Endothelial cell of coronary artery (primary cell): ENCODE data around the gene EXOSC1. TPM values are rescaled to one million over a fixed set of nuclear protein-coding genes. Genes with fewer than 3 reads are reported as not detected.

ENCODE experiments used
- total RNA-seq: library from RNA; depleted of rRNA; stranded (reverse); fragments of >200 nt; gene quantifications from 2 replicates; pipeline ENCODE4 v1.2.3, GENCODE V29; 2014

Gene EXOSC1
- 28.8 and 31.2 TPM in 2 replicates for total RNA-seq

DNA sequence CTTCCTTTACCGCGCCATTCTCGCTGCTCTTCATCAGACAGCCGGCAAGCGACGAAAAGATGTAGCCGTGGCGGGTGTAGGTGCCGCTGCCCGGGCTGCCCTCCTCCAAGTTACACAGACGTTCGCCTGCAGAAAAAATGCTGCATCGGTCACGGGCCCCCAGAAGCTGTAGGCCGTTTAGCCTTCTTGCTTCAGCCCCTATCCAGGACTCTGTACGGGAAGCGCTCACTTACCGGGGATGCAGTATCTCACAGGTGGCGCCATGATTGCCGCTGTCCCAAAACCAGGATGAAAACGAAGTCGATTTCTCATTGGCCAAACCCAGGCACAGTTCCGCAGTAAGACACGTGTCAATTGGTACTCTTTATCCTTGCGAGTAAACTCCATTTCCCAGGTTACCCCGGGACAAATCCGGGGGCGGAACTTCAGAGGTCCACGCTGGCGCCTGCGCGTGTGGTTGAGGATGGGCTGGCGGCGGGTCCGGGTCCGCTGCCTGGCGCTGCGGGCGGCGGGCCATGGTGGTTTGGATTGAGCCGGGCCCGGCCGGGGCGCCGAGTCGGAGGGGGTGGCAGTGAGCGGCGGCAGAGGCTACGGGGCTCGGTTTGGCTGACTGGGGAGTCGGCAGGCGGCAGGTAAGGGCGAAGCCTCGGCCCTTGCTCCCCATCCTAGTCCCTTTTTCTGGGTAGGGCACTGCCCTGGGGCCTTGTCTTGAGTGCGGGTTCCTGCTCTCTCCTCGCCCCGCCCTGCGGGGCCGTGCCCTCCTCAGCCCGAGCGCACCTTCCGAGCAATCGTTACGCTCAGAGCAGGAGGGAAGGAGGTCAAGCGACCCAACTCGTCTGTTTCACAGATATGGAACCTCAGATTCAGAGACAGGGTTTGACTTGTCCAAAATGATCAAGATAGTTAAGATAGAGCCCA lies at the start of gene EXOSC1, which contains the start of gene ZDHHC16:
Gene EXOSC1 (minus strand): TSS at position 285 of the 918 bp plus-strand sequence. CDS start 21 bp downstream, at position 264.
Gene ZDHHC16 (plus strand): TSS at position 454 of the 918 bp plus-strand sequence. CDS start 5,501 bp downstream, outside the sequence.

GRCh38 chr10:97425964-97426775 lies 19.6 kb downstream of the EXOSC1 start, which contains the start of gene PGAM1:
TSS of gene PGAM1 (plus strand) at chr10:97426191. CDS start at chr10:97426308, 117 bp downstream.

GRCh38 chr10:97400665-97401454 lies 44.9 kb downstream of the EXOSC1 start, which contains the start of gene RRP12:
TSS of gene RRP12 (minus strand) at chr10:97401340. CDS start at chr10:97401231, 109 bp downstream.

Other genes starting within 250 kb of the EXOSC1 start
- 7.2 and 11.8 TPM in 2 replicates for gene ARHGAP19, start 153.4 kb downstream of the EXOSC1 start, total RNA-seq
- gene FRAT1, start 126.7 kb downstream of the EXOSC1 start, total RNA-seq, result 2.3 and 2.6 TPM in 2 replicates
- gene FRAT2, start 111.3 kb downstream of the EXOSC1 start, total RNA-seq, result 7.8 and 10.1 TPM in 2 replicates
- 16.3 and 19.1 TPM in 2 replicates for gene RRP12, start 44.7 kb downstream of the EXOSC1 start, total RNA-seq
- 299 and 370 TPM in 2 replicates for gene PGAM1, start 19.8 kb downstream of the EXOSC1 start, total RNA-seq
- 37.6 and 41.4 TPM in 2 replicates for gene ZDHHC16, start 169 bp upstream of the EXOSC1 start, total RNA-seq
- 56.8 and 83.9 TPM in 2 replicates for gene MMS19, start 52.4 kb upstream of the EXOSC1 start, total RNA-seq
- 41.0 and 58.7 TPM in 2 replicates for gene UBTD1, start 52.9 kb upstream of the EXOSC1 start, total RNA-seq
- 0.36 and 0.56 TPM in 2 replicates for gene ANKRD2, start 126.8 kb upstream of the EXOSC1 start, total RNA-seq
- gene HOGA1, start 138.4 kb upstream of the EXOSC1 start, total RNA-seq, result 0.09 and 0.18 TPM in 2 replicates
- not detected in 2 replicates for gene C10orf62, start 143.7 kb upstream of the EXOSC1 start, total RNA-seq
- 3.1 TPM in 2 replicates for gene MORN4, start 187.5 kb upstream of the EXOSC1 start, total RNA-seq
- 10.3 and 10.7 TPM in 2 replicates for gene PI4K2A, start 194.7 kb upstream of the EXOSC1 start, total RNA-seq
- gene AVPI1, start 241.2 kb upstream of the EXOSC1 start, total RNA-seq, result 1.6 and 2.2 TPM in 2 replicates